Fibroblast of the aortic adventitia (primary cell): ENCODE measurements around the gene GZF1. TPM values are rescaled to one million over a fixed set of nuclear protein-coding genes. Genes with fewer than 3 reads are reported as not detected.

Experiments used
- DNase-seq: peaks from one replicate; pipeline ENCODE4 v3.0.0-alpha.2; 2010; ENCODE audit warnings: low read depth
- H3K4me3 ChIP-seq: 2 replicates; pipeline ENCODE4 v1.5.1; 2011; ENCODE audit warnings: low read depth, mild to moderate bottlenecking, control low read depth, low read length, moderate library complexity
- total RNA-seq: library from RNA; depleted of rRNA; stranded (reverse); fragments of >200 nt; gene quantifications from 2 replicates; pipeline ENCODE4 v1.2.3, GENCODE V29; 2012; ENCODE audit warnings: low replicate concordance
- TF ChIP-seq, protein P1 (sequence below): IDR thresholded peaks from 2 replicates; pipeline ENCODE4 v1.5.1; 2011; ENCODE audit warnings: mild to moderate bottlenecking, low read length, control low read depth, inconsistent platforms; ENCODE audit not compliant: insufficient read depth

The GZF1 gene
- 11.7 and 12.6 TPM in 2 replicates for total RNA-seq

DNA sequence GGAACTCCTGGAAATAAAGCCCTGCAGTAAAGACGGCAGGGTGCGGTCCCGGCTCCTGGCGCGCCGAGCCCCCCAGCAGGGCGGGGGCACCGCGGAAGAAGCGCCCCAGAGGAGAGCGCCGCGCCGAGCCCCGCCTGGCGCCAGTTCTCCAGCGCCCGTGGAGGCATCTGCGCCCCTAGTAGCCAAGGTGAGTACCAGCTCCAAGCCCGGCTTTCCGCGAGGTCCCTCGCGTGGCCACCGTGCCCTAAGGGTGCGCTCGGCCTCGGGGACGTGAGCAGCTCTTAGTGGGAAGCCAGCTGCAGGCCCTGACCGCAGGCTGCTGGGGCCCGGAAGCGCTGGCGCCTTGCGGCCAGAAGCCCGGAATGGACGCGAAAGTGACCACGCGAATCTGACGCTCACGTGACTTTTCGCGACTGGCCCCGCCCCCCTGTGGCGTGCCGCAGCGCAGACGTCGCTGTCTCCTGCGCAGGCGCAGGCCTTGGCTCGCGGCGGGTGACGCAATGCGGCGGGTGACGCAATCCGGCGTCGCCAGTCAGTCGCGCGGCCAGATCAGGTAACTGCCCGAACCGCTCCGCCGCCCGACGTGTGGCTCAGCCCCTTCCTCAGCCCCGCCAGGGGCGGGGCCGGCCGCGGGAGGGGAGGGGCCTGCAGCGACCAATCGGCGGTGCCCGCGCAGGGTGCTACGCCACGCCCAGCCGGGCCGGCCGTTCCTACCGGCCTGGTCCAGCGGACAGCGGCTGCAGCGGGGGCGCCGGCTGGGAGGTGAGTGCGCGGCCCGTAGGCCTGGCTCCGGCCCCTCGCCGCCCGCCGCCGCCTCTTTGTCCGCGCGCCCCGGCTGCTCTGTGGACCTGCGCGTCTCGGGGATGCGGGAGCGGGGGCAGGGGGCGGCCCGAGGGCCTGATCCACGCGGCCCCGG, at the start of gene GZF1:
Gene GZF1, plus strand, starts transcription at position 707 of the 916 bp plus-strand sequence. CDS start 2,202 bp downstream, outside the sequence.
- peak within 1 kb of the TSS; percentile 84 for H3K4me3 ChIP-seq
- peak; percentile 97 for DNase-seq
- TF ChIP-seq, protein P1, sequence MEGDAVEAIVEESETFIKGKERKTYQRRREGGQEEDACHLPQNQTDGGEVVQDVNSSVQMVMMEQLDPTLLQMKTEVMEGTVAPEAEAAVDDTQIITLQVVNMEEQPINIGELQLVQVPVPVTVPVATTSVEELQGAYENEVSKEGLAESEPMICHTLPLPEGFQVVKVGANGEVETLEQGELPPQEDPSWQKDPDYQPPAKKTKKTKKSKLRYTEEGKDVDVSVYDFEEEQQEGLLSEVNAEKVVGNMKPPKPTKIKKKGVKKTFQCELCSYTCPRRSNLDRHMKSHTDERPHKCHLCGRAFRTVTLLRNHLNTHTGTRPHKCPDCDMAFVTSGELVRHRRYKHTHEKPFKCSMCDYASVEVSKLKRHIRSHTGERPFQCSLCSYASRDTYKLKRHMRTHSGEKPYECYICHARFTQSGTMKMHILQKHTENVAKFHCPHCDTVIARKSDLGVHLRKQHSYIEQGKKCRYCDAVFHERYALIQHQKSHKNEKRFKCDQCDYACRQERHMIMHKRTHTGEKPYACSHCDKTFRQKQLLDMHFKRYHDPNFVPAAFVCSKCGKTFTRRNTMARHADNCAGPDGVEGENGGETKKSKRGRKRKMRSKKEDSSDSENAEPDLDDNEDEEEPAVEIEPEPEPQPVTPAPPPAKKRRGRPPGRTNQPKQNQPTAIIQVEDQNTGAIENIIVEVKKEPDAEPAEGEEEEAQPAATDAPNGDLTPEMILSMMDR = no peak

DNA sequence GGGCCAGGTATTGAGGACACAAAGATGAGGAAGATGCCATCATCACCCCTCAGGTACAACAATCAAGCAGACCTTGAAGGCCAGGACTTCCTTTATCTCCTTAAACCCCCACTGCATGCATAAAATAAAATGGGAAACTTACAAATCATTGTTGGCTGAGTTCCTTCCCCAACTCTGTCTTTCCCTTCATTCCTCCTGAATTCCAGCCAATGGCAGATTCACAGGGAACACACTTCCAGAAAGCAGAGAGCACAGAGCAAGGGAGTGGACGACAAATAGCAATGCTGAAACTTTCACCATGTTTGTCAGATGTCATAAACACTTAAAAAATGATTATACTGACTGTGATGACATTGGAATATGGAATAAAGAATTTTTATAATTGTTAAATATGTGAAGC, 48.7 kb upstream of the GZF1 start:
- no peak overlapping the region for H3K4me3 ChIP-seq
- no peak for DNase-seq
- TF ChIP-seq, protein P1 = no peak

DNA sequence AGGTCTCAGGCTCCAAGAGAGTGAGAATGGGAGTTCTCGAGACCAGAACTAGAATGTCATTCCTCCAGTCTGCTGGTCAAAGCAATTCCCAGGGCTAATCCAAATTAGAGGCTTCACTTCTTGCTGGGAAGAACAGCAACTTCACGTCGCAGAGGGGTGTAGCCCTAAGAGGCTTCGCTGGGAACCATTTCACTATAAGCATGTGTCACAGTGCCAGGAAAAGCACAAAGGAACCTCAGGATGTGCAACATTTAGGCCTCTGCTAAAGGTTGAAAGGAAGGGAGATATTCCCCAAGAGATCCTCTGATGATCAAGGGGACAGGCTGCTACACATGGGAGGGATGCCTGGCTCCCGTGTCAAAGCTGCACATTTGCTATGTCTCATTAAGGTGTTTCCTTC, 47.3 kb upstream of the GZF1 start:
- DNase-seq = no peak
- TF ChIP-seq, protein P1 = no peak
- H3K4me3 ChIP-seq = no peak overlapping the region

DNA sequence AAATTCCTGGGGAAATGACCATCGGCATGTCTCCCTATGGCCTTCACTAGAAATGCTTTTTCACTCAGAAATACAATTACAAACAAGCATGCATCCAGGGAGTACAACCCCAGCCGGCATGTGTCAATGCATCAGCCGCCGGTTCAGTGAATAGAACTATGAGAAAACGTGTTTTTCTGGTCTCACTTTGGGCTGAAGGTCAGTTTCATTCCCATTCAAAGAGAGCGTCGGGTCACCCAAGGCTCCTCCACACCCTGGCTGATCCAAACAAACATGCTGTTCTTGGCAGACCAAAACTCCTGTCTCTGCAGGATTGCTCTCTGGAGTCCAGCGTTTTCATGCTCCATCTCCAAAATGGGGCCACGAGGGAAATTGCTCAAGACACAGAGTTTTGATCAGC, 46.9 kb upstream of the GZF1 start:
- DNase-seq = no peak
- TF ChIP-seq, protein P1 = no peak
- no peak overlapping the region for H3K4me3 ChIP-seq

DNA sequence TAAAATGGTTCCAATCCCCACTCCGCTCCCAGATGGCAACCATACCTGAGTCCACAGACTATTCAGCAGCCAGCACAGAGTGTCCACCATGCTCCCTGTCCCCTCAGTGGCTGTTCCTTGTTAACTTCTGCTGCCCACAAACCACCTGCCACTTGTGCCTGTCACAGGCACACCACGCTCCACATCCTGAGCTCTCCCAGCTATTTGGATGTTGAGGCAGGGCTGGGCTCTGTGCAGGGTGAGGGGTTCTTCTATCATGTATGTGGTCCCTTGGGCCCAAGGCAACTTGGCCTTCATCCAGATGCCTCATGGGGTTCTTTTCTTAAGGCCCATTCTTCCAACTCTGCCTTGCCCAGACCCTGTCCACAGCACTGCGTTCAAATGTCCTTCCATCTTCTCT, 45.4 kb upstream of the GZF1 start:
- H3K4me3 ChIP-seq = no peak overlapping the region
- TF ChIP-seq, protein P1 = no peak
- DNase-seq = no peak

DNA sequence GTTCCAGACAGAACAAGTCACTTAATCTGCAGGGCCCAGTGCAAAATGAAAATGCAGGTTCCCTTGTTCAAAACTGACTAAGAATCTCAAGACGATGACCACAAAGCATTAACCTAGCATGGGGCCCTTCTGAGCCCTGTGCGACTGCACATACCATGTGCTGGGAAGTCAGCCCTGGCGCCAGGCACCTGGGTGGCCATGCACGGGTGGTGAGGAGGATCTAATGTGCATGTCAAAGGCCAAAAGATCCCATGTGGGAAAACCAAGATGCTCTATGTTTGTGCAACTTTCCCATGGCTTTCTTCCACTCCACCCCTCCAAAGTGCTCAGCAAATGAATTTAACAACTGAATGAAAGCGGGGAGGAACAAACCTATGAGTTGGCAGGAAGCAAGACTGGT, 44.9 kb upstream of the GZF1 start:
- TF ChIP-seq, protein P1 = no peak
- DNase-seq = no peak
- H3K4me3 ChIP-seq = no peak overlapping the region
